Measurements from ENCODE around the gene TPM4.

DNA sequence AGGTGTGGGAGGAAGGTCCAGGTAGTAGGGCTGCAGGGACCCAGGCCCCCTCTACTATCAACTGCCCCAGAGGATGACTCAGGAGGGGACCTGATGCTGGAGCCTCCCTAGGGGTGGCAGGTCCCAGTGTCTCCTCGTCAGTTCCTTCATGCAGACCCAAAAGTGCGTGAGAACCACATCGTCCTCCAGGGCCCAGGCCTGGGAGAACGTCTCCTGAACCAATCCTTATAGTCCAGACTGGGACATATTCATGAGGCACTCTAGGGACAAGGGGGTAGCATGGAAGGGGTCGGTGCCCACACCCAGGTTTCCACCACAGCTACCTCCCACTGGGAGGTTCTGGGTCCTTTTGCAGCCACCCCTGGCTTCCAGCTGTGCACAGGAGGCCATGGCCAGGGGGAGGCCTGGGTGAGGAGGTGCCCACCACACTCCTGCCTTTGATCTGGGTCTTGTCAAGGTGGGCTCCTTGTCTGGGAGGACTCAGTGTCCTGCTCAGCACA, 38.0 kb upstream of the TPM4 start:
- TF ChIP-seq POLR2AphosphoS5 (IDR thresholded peaks at IDR 0.05) (no peak), POLR2A (IDR thresholded peaks at IDR 0.05) (no peak)
- TF ChIP-seq, protein P1, sequence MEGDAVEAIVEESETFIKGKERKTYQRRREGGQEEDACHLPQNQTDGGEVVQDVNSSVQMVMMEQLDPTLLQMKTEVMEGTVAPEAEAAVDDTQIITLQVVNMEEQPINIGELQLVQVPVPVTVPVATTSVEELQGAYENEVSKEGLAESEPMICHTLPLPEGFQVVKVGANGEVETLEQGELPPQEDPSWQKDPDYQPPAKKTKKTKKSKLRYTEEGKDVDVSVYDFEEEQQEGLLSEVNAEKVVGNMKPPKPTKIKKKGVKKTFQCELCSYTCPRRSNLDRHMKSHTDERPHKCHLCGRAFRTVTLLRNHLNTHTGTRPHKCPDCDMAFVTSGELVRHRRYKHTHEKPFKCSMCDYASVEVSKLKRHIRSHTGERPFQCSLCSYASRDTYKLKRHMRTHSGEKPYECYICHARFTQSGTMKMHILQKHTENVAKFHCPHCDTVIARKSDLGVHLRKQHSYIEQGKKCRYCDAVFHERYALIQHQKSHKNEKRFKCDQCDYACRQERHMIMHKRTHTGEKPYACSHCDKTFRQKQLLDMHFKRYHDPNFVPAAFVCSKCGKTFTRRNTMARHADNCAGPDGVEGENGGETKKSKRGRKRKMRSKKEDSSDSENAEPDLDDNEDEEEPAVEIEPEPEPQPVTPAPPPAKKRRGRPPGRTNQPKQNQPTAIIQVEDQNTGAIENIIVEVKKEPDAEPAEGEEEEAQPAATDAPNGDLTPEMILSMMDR (IDR thresholded peaks at IDR 0.05): no peak
